K562 (cell line): ENCODE results near the gene MFSD6. TPM values are rescaled to one million over a fixed set of nuclear protein-coding genes. Genes with fewer than 3 reads are reported as not detected.
A peak's percentile ranks its signal among the peaks of the same experiment; 100 is the strongest.

ENCODE experiments used
- ATAC-seq: fragments of 200-7000 bp; cut with Tn5 transposase; 3 replicates; pipeline ENCODE4 v1.9.1; 2020; ENCODE audit warnings: moderate library complexity
- BruUV-seq: library from RNA; stranded (reverse); fragments of 400-500 nt; replicated peaks from 2 replicates; lab custom pipeline; 2021; lab: Mats Ljungman, UMichigan
- CTCF ChIA-PET: fragments of 300-600 bp; formaldehyde crosslinking; extraction: SDS; loops from one replicate; lab custom pipeline; 2021; ENCODE audit warnings: low intra/inter-chr PET ratio; lab: Yijun Ruan, JAX
- POLR2A ChIA-PET: fragments of 300-600, 350-650 bp; sonication (Branson Sonifier 250); formaldehyde crosslinking; extraction: SDS; loops from one replicate; lab custom pipeline; 2021; ENCODE audit warnings: antibody characterized with exemption, inconsistent platforms; lab: Yijun Ruan, JAX
- DNase-seq, 4 experiments: peaks; one replicate each; pipeline versions ENCODE4 v3.0.0 to v3.0.0-alpha.2; 2011 to 2018; ENCODE audit warnings: low spot score in 3 of 4, mixed read lengths in 3 of 4; ENCODE audit errors: extremely low read depth in 1 of 4
- FAIRE-seq: peaks from 2 replicates; lab custom pipeline; 2011; peaks lifted over from hg19 to GRCh38; lab: Jason Lieb, UNC
- H2AFZ ChIP-seq: 2 replicates; pipeline ENCODE4 v1.6.0; 2011; ENCODE audit warnings: low read depth, low read length, control low read depth, inconsistent platforms
- H3K27ac ChIP-seq: fragments of 200-600 bp; 3 replicates; pipeline ENCODE4 v1.8.0; 2011; ENCODE audit warnings: low read depth, mild to moderate bottlenecking, control low read depth, inconsistent platforms, low read length, moderate library complexity, mixed read lengths; ENCODE audit errors: extremely low read depth
- H3K27me3 ChIP-seq, 2 experiments: fragments of 300-600 bp in 1 of 2; 2 replicates in 1 of 2; 3 replicates in 1 of 2; pipeline versions ENCODE4 v1.6.0 to v1.8.0; 2011; ENCODE audit warnings: inconsistent platforms in 2 of 2, low read length in 2 of 2, mild to moderate bottlenecking in 1 of 2, mixed read lengths in 1 of 2, moderate library complexity in 1 of 2; ENCODE audit not compliant: control insufficient read depth in 2 of 2, insufficient read depth in 2 of 2
- H3K36me3 ChIP-seq: fragments of 300-600 bp; 3 replicates; pipeline ENCODE4 v1.8.0; 2011; ENCODE audit warnings: mild to moderate bottlenecking, low read length, inconsistent platforms; ENCODE audit not compliant: control insufficient read depth, insufficient read depth
- H3K4me1 ChIP-seq, 2 experiments: fragments of 200-600 bp in 1 of 2; replicated peaks in 1 of 2; 2 replicates in 1 of 2; 3 replicates in 1 of 2; pipeline versions ENCODE4 v1.5.1 to v1.8.0; 2011; ENCODE audit warnings: inconsistent platforms in 2 of 2, low read length in 2 of 2, mild to moderate bottlenecking in 1 of 2, mixed read lengths in 1 of 2, moderate library complexity in 1 of 2; ENCODE audit not compliant: control insufficient read depth in 2 of 2, insufficient read depth in 2 of 2
- H3K4me2 ChIP-seq: 2 replicates; pipeline ENCODE4 v1.6.1; 2011; ENCODE audit warnings: low read length, control low read depth, inconsistent platforms, mixed read lengths; ENCODE audit not compliant: insufficient read depth
- H3K4me3 ChIP-seq: fragments of 200-600 bp; sonication (generic), shearing (Covaris generic); 2 replicates; pipeline ENCODE4 v1.5.1; 2016; ENCODE audit warnings: control low read depth, inconsistent platforms
- H3K79me2 ChIP-seq: fragments of 200-600 bp; 3 replicates; pipeline ENCODE4 v1.8.0; 2011; ENCODE audit warnings: low read length, inconsistent platforms; ENCODE audit not compliant: control insufficient read depth, insufficient read depth
- H3K9ac ChIP-seq, 2 experiments: 2 replicates each; pipeline versions ENCODE4 v1.6.0 to v1.6.1; 2011; ENCODE audit warnings: low read depth in 2 of 2, low read length in 2 of 2, control low read depth in 1 of 2, inconsistent platforms in 1 of 2, mild to moderate bottlenecking in 1 of 2, mixed read lengths in 1 of 2; ENCODE audit not compliant: insufficient read depth in 1 of 2
- H3K9me1 ChIP-seq: one replicate; pipeline ENCODE4 v1.6.0; 2011; ENCODE audit warnings: inconsistent platforms, mild to moderate bottlenecking, low read length, moderate library complexity; ENCODE audit not compliant: control insufficient read depth, insufficient read depth
- H3K9me3 ChIP-seq: replicated peaks from 2 replicates; pipeline ENCODE4 v1.5.1; 2011; ENCODE audit warnings: low read depth, low read length, inconsistent platforms; ENCODE audit not compliant: control insufficient read depth, insufficient read depth
- H4K20me1 ChIP-seq: replicated peaks from 2 replicates; pipeline ENCODE4 v1.6.1; 2011; ENCODE audit warnings: low read length, inconsistent platforms, mixed read lengths; ENCODE audit not compliant: control insufficient read depth, insufficient read depth
- ESRRA ChIP-seq: fragments of 450-650 bp; IDR thresholded peaks from 2 replicates; pipeline ENCODE4 v1.6.1; 2014; ENCODE audit warnings: low read depth, mild to moderate bottlenecking, moderate library complexity, borderline replicate concordance
- WGBS: fragments of 100-300 bp; shearing (Covaris generic); methylation state at CpG from one replicate; pipeline ENCODE4 v1.1.6; 2016; ENCODE audit warnings: low coverage, mixed read lengths; ENCODE audit not compliant: insufficient coverage; ENCODE audit errors: missing lambda C conversion rate; 5-methylcytosine and 5-hydroxymethylcytosine counted together
- in situ Hi-C: fragments of 300-500 bp; cut with MboI; formaldehyde crosslinking; loops from 4 replicates; pipeline ENCODE4 v1.15.0; 2018; ENCODE audit warnings: inconsistent platforms, mixed read lengths
- intact Hi-C: fragments of 100-400 bp; cut with micrococcal nuclease; formaldehyde crosslinking; loops from 2 replicates; pipeline ENCODE4 v1.14.2; 2022
- polyA plus RNA-seq, 8 experiments: library from polyadenylated mRNA; depleted of rRNA in 4 of 8; stranded (reverse) in 5 of 8; unstranded in 3 of 8; fragments of >200 nt; fragmentation: Nextera tagmentation in 2 of 8; fragmentation: Illumina TruSeq in 1 of 8; extraction: Ambion mirVana in 2 of 8; extraction: Trizol in 1 of 8; gene quantifications; 2 replicates each; pipeline versions ENCODE4 v1.2.1 to v1.2.3, GENCODE V29; 2011 to 2014; ENCODE audit warnings: inconsistent platforms in 1 of 8, missing spikeins in 1 of 8
- total RNA-seq, 7 experiments: library from RNA; depleted of rRNA in 6 of 7; stranded (reverse); fragments of >200 nt in 6 of 7; fragmentation: Illumina TruSeq in 2 of 7; extraction: Trizol in 2 of 7; gene quantifications; 2 replicates each; pipeline versions ENCODE4 v1.2.1 to v1.2.3, GENCODE V29; 2011 to 2021; ENCODE audit warnings: low replicate concordance in 1 of 7
- TF ChIP-seq, protein P1 (sequence below): sonication (generic); formaldehyde crosslinking; IDR thresholded peaks from 2 replicates; pipeline ENCODE4 v1.8.1; 2023; ENCODE audit warnings: missing genetic modification reagents, mild to moderate bottlenecking, borderline replicate concordance
- TF ChIP-seq, protein P2 (sequence below): fragments of 250-450 bp; sonication (Bioruptor Pico); IDR thresholded peaks from 2 replicates; pipeline ENCODE4 v1.8.0; 2022; ENCODE audit warnings: moderate library complexity, mild to moderate bottlenecking, inconsistent platforms

The MFSD6 gene
- total and polyA plus RNA-seq, 9 of the 15 experiments (the other 6 are each of a cell fraction or from before 2014, with no cell fraction given) = 1.1 to 7.9 (median 4.4) TPM

DNA sequence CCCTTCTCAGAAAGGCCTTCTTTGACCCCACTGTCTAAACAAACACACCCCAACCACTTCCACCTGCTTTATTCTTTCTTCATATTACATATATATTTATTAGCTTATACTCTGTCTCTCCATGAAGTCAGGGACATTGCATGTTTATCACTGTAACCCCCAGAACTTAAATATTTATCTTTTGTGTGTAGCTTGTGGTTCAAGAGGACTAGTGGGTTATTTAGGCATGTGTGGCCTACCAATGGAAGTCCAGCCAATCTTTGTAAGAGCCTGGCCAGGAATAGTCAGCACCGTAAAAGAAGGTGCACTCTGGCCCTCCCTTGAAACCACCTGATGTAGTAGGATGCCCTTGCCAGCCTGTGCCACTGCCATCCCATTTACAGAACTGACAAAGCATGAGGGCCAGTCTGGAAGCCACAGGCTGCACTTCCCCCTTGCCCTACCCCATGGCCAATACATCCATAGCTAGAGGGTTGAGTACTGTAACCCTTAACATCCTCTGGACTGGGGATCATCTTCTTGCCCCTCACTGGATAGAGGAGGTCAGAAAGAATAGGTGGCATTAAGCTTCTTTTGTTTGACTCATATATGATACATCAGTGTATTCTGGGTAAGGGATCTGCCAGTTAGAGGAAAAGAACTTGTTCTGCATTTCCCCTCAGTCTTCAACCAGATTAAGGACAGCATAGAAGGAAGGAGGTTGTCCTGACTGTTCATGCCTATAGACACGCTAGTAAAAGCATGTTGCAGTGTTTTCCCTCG is 121.5 kb downstream of the MFSD6 start:
- H3K4me2 ChIP-seq = no peak overlapping the region
- no peak for ATAC-seq
- no peaks in the 10 kb centered on the region for H3K27me3 ChIP-seq
- 0 out of 2 replicates have a peak overlapping the region, but pooled peaks have one; percentile 9 for H2AFZ ChIP-seq
- H3K79me2 ChIP-seq = peaks cover 9% of the 10 kb centered on the region
- intact Hi-C loops = loop anchor here (5.0 to 10.0 kb wide), 2 partner anchors 53 to 275 kb away; no protein-coding TSS in a partner anchor
- ChIA-PET CTCF (no interaction called here), POLR2A (interaction anchor here (0.6 kb wide), 1 partner anchor 8 kb away, joined by 3 read pairs; no protein-coding TSS in a partner anchor)
- H3K9ac ChIP-seq = peak overlapping the region in 1 of 2 experiments; percentile 35; a peak in 1 of 4 replicates
- no peaks in the 10 kb centered on the region for H3K9me1 ChIP-seq
- in situ Hi-C loops = no loop called here
- no peaks in the 10 kb centered on the region for H3K9me3 ChIP-seq
- no peaks in the 10 kb centered on the region for H4K20me1 ChIP-seq
- H3K36me3 ChIP-seq = no peaks in the 10 kb centered on the region
- H3K27ac ChIP-seq = no peak overlapping the region
- WGBS = 22% methylated on average over 3 of the region's 3 CpGs
- no peak overlapping the region for H3K4me3 ChIP-seq
- no TSS peak for BruUV-seq
- FAIRE-seq = no peak
- DNase-seq = no peak
- H3K4me1 ChIP-seq = peaks cover 7 to 43% of the 10 kb centered on the region in 2 experiments; a peak in 4 of 5 replicates
- TF ChIP-seq ESRRA = no peak
- TF ChIP-seq, protein P1, sequence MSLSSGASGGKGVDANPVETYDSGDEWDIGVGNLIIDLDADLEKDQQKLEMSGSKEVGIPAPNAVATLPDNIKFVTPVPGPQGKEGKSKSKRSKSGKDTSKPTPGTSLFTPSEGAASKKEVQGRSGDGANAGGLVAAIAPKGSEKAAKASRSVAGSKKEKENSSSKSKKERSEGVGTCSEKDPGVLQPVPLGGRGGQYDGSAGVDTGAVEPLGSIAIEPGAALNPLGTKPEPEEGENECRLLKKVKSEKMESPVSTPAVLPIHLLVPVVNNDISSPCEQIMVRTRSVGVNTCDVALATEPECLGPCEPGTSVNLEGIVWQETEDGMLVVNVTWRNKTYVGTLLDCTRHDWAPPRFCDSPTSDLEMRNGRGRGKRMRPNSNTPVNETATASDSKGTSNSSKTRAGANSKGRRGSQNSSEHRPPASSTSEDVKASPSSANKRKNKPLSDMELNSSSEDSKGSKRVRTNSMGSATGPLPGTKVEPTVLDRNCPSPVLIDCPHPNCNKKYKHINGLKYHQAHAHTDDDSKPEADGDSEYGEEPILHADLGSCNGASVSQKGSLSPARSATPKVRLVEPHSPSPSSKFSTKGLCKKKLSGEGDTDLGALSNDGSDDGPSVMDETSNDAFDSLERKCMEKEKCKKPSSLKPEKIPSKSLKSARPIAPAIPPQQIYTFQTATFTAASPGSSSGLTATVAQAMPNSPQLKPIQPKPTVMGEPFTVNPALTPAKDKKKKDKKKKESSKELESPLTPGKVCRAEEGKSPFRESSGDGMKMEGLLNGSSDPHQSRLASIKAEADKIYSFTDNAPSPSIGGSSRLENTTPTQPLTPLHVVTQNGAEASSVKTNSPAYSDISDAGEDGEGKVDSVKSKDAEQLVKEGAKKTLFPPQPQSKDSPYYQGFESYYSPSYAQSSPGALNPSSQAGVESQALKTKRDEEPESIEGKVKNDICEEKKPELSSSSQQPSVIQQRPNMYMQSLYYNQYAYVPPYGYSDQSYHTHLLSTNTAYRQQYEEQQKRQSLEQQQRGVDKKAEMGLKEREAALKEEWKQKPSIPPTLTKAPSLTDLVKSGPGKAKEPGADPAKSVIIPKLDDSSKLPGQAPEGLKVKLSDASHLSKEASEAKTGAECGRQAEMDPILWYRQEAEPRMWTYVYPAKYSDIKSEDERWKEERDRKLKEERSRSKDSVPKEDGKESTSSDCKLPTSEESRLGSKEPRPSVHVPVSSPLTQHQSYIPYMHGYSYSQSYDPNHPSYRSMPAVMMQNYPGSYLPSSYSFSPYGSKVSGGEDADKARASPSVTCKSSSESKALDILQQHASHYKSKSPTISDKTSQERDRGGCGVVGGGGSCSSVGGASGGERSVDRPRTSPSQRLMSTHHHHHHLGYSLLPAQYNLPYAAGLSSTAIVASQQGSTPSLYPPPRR (CRISPR knock-in tag) = no peak
- TF ChIP-seq, protein P2, sequence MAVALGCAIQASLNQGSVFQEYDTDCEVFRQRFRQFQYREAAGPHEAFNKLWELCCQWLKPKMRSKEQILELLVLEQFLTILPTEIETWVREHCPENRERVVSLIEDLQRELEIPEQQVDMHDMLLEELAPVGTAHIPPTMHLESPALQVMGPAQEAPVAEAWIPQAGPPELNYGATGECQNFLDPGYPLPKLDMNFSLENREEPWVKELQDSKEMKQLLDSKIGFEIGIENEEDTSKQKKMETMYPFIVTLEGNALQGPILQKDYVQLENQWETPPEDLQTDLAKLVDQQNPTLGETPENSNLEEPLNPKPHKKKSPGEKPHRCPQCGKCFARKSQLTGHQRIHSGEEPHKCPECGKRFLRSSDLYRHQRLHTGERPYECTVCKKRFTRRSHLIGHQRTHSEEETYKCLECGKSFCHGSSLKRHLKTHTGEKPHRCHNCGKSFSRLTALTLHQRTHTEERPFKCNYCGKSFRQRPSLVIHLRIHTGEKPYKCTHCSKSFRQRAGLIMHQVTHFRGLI = no peak
